H4 (cell line): ENCODE measurements around the gene CAMTA1. TPM values are rescaled to one million over a fixed set of nuclear protein-coding genes. Genes with fewer than 3 reads are reported as not detected.

ENCODE experiments used
- DNase-seq: peaks from one replicate; pipeline ENCODE4 v3.0.0-alpha.2; 2015; ENCODE audit warnings: low spot score
- total RNA-seq: library from RNA; depleted of rRNA; stranded (reverse); fragments of >200 nt; shearing (Covaris generic); gene quantifications from 2 replicates; pipeline ENCODE4 v1.2.3, GENCODE V29; 2014

CAMTA1 gene
- total RNA-seq, 1 experiment from 2014 or later, result 98.2 TPM

- no peak for DNase-seq
Observed at GRCh38 chr1:7006996-7007871, 222.0 kb downstream of the CAMTA1 start.

DNA sequence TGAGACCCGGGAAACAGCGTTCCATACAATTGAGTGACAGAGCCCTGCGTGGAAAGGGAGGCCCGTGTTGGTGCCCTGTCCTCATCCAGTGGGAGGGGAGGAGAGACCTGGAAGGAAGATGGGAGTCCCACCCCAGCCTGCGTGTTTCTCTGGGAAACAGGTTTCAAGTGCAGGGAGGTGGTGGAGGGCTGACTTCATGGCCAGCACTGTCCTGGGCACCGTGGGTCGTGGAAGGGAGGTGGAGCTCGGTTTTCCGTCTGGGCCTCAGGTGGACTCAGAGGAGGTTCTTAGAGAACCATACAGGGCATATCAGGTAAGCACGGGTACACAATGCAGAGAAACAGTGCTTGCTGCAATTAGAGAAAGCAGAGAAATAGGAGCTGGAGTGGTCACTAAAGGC lies 222.6 kb downstream of the CAMTA1 start:
- no peak for DNase-seq

DNA sequence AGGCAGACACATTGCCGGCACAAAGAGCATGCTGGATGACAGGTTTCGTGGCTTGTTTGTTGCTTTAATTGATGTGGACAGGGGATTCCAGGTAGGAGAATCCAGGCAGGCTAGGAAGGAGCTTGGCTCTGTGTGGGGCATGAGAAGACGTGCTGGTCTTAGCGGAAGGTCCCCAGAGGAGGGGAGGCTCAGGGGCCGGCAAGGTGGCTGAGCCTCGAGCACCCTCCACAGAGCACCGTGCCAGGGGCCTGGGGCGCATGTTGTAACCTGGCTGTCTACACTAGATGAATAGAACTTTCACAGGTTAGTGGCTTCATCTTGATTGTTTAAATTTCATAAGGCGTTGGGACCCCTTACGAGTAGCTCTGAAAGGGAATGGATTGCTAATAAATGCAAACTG lies 223.1 kb downstream of the CAMTA1 start:
- no peak for DNase-seq

- no peak for DNase-seq
Observed at GRCh38 chr1:7008975-7009740, 223.9 kb downstream of the CAMTA1 start.

GRCh38 chr1:7009741-7010525 lies 224.7 kb downstream of the CAMTA1 start:
- DNase-seq, result no peak

- DNase-seq, result no peak
Observed at GRCh38 chr1:7010534-7011200, 225.4 kb downstream of the CAMTA1 start.

DNA sequence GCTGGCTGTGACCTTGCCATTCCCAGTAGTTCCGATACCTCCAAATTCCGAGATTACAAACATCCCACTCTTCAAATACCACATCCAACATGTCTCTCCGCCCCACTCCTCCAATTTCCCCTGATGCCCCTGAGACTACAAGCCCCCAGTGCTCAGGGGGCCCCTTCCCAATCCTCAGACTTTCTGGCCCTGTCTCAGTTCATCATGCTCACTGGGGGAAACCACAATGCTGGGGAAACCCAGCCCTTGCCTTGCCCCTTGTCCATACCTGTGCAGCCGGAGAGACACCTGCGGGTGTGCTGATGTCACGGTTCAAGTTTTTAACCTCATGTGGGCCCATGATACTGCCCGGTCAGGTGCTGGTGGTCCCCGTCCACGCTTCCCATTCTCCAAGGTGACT lies 226.6 kb downstream of the CAMTA1 start:
- no peak for DNase-seq

- DNase-seq, result no peak
Observed at GRCh38 chr1:7012461-7012924, 227.2 kb downstream of the CAMTA1 start.

GRCh38 chr1:7013833-7014639 lies 228.8 kb downstream of the CAMTA1 start:
- no peak for DNase-seq

GRCh38 chr1:7014640-7014930 lies 229.3 kb downstream of the CAMTA1 start:
- no peak for DNase-seq

DNA sequence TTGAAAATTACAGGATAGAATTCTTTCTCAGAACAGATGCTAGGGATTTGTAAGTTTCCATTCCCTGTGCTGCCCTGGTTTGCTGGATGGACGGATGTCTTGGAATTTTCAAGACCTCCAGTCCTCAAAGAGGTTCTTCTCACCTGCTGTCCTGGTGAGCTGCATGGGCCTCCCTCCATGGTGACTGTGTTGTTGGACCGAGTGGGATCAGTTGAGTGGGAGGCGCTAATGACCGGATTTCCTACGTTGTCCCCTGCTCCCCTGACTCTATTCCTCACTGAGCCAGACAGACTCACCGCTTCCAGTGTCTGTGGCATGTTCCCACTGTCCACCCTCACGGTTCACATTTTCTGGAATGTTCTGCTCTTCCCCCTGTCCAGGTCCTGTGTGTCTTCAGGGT lies 229.8 kb downstream of the CAMTA1 start:
- DNase-seq, result no peak

GRCh38 chr1:7018351-7018750 lies 233.1 kb downstream of the CAMTA1 start:
- no peak for DNase-seq

DNA sequence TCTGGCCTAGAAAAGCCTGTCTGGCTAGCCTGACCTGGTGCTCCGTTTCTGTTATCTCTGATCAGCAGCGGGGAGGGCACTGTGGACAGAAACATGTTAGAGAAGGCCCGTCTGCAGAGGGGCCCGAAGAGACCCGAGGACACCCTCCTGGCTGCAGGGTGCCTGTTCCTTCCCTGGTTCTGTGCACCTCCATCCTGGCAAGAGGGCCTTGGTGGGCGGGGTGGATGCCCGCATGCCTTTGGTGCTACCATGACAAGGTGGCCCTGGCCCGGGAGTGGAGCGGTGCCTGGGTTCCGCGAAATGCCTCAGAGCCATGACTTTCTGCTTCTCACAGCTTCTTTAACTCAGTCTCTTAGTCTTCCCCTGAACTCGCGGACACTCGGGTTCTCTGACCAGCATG lies 233.6 kb downstream of the CAMTA1 start:
- DNase-seq, result no peak

DNA sequence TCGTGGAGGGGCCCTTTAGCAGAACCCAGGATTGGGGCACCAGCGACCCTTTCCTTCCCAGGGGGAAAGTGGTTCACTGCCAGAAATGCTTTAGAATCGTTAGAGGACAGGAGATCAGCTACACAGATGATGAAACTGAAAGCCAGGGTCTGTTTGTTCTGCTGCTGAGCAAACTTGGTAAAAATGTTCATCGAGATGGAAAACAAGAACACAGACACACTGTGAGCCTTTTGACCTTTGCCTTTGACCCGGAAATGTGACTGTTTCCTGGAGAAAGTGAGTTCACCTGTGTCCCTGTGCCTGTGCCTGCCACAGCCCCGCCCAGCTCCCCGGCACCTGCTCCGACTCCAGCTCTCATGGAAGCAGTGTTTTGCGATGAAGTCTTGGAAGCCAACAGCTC lies 234.3 kb downstream of the CAMTA1 start:
- no peak for DNase-seq

DNA sequence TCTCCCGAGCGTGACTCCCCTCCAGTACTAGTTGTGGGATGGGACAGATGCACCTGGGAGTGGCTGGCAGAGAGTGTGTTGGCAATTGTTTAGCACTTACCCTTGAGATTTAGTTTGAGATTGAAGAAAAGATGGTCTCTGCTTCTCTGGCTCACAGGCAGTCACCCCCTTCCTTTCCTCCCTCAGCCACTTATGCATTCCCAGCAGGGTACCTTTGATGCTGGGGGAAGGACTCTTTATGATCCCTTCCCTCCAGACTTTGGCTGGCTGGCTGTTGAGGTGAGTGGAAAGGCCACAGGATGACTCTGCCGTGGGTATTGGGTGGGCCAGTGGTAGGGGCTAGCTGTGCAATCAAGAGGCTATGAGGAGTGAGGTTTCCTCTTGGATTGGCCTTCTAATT lies 236.8 kb downstream of the CAMTA1 start:
- DNase-seq, result no peak

- no peak for DNase-seq
Observed at GRCh38 chr1:7025013-7025412, 239.8 kb downstream of the CAMTA1 start.

GRCh38 chr1:7026169-7026568 lies 240.9 kb downstream of the CAMTA1 start:
- no peak for DNase-seq

- no peak for DNase-seq
Observed at GRCh38 chr1:7032992-7033391, 247.7 kb downstream of the CAMTA1 start.

GRCh38 chr1:7036386-7036785 lies 251.1 kb downstream of the CAMTA1 start:
- no peak for DNase-seq

- DNase-seq, result no peak
Observed at GRCh38 chr1:7039590-7040220, 254.5 kb downstream of the CAMTA1 start.
